AG09309 (cell line): ENCODE results near the gene SLC25A14.
A peak's percentile ranks its signal among the peaks of the same experiment; 100 is the strongest.
"Not testable (repeated sequence)": the region's sequence is repeated elsewhere in the genome, so short reads cannot be mapped to it uniquely, and the experiment has no call there.

Experiments
- DNase-seq: peaks from one replicate; pipeline ENCODE4 v3.0.0-alpha.2; 2010; ENCODE audit warnings: low read depth
- H3K4me3 ChIP-seq: 2 replicates; pipeline ENCODE4 v1.5.1; 2011; ENCODE audit warnings: mild to moderate bottlenecking, low read depth, low read length, moderate library complexity; ENCODE audit not compliant: control insufficient read depth
- TF ChIP-seq, protein P1 (sequence below): IDR thresholded peaks from 2 replicates; pipeline ENCODE4 v1.5.1; 2011; ENCODE audit warnings: mild to moderate bottlenecking, low read depth, low read length, inconsistent platforms; ENCODE audit not compliant: insufficient read depth, control insufficient read depth; ENCODE audit errors: missing control alignments

The SLC25A14 gene

DNA sequence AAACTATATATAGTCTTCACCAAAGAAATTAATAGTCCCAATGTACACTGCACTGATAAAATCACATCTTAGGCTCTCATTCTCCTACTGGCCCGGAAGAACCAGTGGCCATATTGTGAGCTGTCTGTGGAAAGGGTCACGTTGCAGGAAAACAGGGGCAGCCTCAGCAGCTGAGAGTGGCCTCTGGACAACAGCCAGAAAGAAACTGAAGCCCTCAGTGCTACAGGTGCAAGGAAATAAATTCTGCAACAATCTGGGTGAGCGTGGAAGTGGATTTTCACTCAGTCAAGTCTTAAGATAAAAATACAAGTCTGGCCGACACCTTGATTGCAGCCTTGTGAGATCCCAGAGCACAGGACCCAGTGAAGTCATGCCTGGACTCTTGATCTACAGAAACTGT lies 3.2 kb upstream of the SLC25A14 start:
- TF ChIP-seq, protein P1, sequence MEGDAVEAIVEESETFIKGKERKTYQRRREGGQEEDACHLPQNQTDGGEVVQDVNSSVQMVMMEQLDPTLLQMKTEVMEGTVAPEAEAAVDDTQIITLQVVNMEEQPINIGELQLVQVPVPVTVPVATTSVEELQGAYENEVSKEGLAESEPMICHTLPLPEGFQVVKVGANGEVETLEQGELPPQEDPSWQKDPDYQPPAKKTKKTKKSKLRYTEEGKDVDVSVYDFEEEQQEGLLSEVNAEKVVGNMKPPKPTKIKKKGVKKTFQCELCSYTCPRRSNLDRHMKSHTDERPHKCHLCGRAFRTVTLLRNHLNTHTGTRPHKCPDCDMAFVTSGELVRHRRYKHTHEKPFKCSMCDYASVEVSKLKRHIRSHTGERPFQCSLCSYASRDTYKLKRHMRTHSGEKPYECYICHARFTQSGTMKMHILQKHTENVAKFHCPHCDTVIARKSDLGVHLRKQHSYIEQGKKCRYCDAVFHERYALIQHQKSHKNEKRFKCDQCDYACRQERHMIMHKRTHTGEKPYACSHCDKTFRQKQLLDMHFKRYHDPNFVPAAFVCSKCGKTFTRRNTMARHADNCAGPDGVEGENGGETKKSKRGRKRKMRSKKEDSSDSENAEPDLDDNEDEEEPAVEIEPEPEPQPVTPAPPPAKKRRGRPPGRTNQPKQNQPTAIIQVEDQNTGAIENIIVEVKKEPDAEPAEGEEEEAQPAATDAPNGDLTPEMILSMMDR = no peak
- H3K4me3 ChIP-seq = no peak overlapping the region
- no peak for DNase-seq

DNA sequence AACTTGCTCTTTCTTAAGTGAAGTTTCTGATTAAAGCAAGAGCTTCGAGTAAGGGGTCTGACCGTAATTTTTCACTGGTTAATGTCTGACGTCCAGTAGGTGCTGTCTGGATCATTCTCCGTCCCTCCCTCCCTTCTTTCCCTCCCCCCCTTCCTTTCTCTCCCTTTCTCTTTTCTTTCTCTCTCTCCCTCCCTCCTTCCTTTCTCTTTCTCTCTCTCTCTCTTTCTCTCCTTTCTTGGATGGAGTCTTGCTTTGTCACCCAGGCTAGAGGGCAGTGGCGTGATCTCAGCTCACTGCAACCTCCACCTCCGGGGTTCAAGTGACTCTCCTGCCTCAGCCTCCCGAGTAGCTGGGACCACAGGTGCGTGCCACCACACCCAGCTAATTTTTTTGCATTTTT lies 850 bp upstream of the SLC25A14 start:
- not testable (repeated sequence) for DNase-seq, H3K4me3 ChIP-seq

DNA sequence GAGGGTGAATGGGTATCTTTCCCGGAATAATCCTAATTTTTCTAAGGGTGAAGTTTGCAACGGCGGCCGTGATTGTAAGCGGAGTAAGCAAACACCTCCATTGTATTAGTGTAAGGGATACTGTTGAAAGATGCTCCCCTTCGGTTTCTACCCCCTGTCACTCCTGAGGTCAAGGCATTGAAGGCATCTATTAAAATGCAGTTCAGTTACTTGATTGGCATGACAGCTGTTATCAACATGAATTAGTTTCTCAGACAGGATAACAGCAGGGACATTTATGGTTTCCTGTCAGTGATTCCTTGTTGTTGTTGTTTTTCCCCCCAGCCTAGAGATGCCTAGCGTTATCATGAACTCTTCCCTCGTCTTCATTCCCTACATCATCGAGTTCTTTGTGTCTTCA lies 552 bp downstream of the SLC25A14 start:
- no peak for DNase-seq
- TF ChIP-seq, protein P1 = no peak
- H3K4me3 ChIP-seq = peak overlapping the region; percentile 58

GRCh38 chrX:130343411-130343810 lies 3.7 kb downstream of the SLC25A14 start:
- H3K4me3 ChIP-seq = no peak overlapping the region
- TF ChIP-seq, protein P1 = no peak
- DNase-seq = no peak

DNA sequence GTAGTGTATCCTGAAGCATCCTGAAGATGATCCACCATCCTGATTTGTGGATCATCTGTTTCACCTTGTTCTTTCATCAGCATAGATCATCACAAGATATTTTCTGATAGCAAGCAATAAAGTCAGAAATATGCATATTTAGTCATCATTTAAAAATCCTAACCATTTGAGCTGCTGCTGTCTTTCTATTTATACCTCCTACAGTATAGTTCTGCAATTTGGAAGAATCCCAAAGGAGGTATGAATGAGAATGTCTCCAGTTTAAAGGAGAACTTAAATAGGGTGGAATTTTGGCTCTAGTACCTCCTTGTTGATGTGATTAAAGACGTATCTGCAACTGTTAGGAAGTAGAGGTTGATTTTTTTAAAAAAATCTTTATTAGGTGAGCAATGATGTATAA lies 7.6 kb downstream of the SLC25A14 start:
- no peak for DNase-seq
- no peak overlapping the region for H3K4me3 ChIP-seq

DNA sequence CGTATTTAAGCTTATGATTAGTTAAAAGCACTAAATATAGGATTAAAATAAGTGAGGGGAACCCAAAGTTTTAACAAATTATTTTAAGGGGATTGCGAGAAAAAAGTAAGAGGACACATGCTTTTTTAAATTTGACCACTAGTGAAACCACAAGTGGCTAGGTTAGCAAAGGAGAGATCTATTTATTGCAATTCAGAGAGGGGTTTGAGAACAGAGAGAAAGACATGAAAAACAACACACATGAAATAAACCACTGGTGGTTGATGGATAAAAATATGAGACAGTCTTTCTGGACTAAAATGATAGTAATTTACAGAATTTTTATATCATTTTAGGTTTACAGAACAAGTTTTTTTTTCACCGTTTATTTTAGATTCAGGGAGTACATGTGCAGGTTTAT lies 11.8 kb downstream of the SLC25A14 start:
- H3K4me3 ChIP-seq = no peak overlapping the region
- TF ChIP-seq, protein P1 = no peak
- DNase-seq = no peak

More for the DNA sequence above, 7.6 kb downstream of the SLC25A14 start:
- TF ChIP-seq, protein P1 = no peak

- not testable (repeated sequence) for DNase-seq, H3K4me3 ChIP-seq
These were observed 12.3 kb downstream of the SLC25A14 start for GRCh38 chrX:130352050-130352449.

DNA sequence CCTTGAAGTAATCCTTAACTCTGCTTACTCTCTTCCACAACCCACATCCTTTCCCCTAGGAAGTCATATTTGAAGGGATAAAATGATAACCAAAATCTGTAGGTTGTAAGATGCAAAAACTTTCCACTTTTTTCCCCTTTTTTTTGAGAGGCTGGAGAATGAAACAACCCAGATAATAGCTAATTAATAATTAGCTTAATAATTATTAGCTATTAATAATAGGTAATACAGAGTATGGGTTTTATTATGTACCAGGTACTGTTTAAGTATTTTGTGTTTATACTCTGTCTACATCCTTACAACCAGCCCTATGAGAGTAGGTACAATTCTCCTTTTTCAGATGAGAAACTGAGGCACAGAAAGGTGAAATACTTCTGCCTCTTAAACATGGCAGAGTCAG lies 36.4 kb downstream of the SLC25A14 start:
- no peak for DNase-seq
- no peak overlapping the region for H3K4me3 ChIP-seq
- TF ChIP-seq, protein P1 = no peak
